HepG2 (cell line): ENCODE results near the gene RUNX3.

ENCODE experiments used
- ATF1 ChIP-seq: IDR thresholded peaks from 2 replicates; pipeline ENCODE4 v1.6.1; 2016; ENCODE audit warnings: mild to moderate bottlenecking, control low read depth
- SP140L ChIP-seq: sonication (generic); formaldehyde crosslinking; IDR thresholded peaks from 2 replicates; pipeline ENCODE4 v1.4.0; 2020; ENCODE audit warnings: missing genetic modification reagents, borderline replicate concordance
- ZNF570 ChIP-seq: sonication (generic); formaldehyde crosslinking; IDR thresholded peaks from 2 replicates; pipeline ENCODE4 v1.4.0; 2020; ENCODE audit warnings: mild to moderate bottlenecking, missing genetic modification reagents, borderline replicate concordance

DNA sequence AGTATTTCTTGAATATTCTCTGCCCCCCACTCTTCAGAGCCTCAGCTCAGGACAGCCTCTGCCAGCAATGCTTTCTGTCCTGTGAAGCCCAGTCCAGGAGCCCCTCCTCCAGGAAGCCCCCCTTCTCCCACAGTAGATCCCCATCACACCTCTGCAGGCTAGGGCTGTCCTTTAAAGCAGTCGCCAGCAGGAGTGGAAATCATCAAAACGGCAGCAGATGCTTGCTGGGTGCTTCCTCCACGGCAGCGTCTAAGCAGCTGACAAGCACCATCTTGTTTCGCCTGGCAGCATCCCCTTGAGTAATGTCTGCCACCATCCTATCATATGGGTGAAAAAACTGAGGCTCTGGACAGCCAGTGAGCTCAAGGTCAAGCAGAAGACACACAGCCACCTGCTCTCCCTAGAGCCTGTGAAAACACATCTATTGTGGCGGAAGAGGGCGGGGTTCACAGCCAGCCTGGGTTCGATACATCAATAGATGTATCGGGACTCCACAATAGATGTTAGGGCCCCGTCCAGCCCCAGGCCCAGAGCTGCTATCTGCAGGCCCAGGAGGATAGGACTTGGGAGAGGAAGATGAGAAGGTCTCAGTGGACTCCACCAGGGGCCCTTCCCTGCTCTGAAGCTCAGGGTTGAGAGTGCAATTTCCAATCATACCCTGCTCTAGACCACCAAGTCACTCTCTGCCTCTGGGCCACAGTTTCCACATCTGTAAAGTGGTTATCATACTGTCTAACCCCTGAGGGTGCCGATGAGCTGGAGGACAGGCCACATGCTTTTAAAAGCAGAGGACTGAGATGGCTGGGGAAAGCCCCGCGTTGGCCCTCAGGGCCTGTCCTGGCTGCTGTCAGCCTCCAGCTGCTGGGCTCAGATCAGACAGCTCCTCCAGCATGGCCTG, 17.5 kb downstream of the RUNX3 start:
- TF ChIP-seq SP140L (no peak), ZNF570 (CRISPR knock-in tag) (no peak), ATF1 (no peak)
